Uterus (tissue), 4 donors: ENCODE results near the gene RBM25. TPM values are rescaled to one million over a fixed set of nuclear protein-coding genes. Genes with fewer than 3 reads are reported as not detected.
"Not testable (repeated sequence)": the region's sequence is repeated elsewhere in the genome, so short reads cannot be mapped to it uniquely, and the experiment has no call there.

Experiments used
- DNase-seq, 2 donors: peaks; one replicate each; pipeline ENCODE4 v3.0.0-alpha.2; 2019 to 2020
- H3K27ac ChIP-seq, 2 donors: fragments of 200-600 bp; sonication (generic); 1 replicate in 1 of 2; 2 replicates in 1 of 2; pipeline ENCODE4 v1.5.1; 2016 to 2018
- H3K27me3 ChIP-seq, 2 donors: fragments of 200-600 bp; sonication (generic); one replicate each; pipeline ENCODE4 v1.5.1; 2018 to 2019; ENCODE audit warnings: control low read depth in 1 of 2
- H3K36me3 ChIP-seq, 2 donors: fragments of 200-600 bp; sonication (generic); one replicate each; pipeline ENCODE4 v1.5.1; 2019; ENCODE audit warnings: control low read depth in 1 of 2
- H3K4me1 ChIP-seq, 2 donors: fragments of 200-600 bp; sonication (generic); one replicate each; pipeline ENCODE4 v1.5.1; 2018 to 2019; ENCODE audit warnings: control low read depth in 1 of 2
- H3K4me3 ChIP-seq, 2 donors: fragments of 200-600 bp; sonication (generic); 1 replicate in 1 of 2; 2 replicates in 1 of 2; pipeline ENCODE4 v1.5.1; 2018 to 2019; ENCODE audit warnings: mild to moderate bottlenecking in 1 of 2
- H3K9me3 ChIP-seq, 2 donors: fragments of 200-600 bp; sonication (generic); one replicate each; pipeline ENCODE4 v1.5.1; 2019; ENCODE audit warnings: control low read depth in 1 of 2
- CTCF ChIP-seq, 4 experiments: fragments of 200-600 bp in 2 of 4; fragments of 450-650 bp in 2 of 4; sonication (generic) in 2 of 4; IDR thresholded peaks; one replicate each; pipeline ENCODE4 v1.5.1; 2016 to 2019; ENCODE audit warnings: antibody characterized with exemption in 4 of 4, mild to moderate bottlenecking in 2 of 4, moderate library complexity in 1 of 4
- POLR2A ChIP-seq, 2 donors: fragments of 450-650 bp; IDR thresholded peaks; one replicate each; pipeline ENCODE4 v1.6.1; 2016; ENCODE audit warnings: antibody characterized with exemption in 2 of 2, mild to moderate bottlenecking in 1 of 2, moderate library complexity in 1 of 2
- intact Hi-C: fragments of 100-400 bp; cut with DNase I; formaldehyde crosslinking; loops from one replicate; pipeline ENCODE4 v1.15.1; 2023; ENCODE audit warnings: low total_unique reads
- total RNA-seq, 4 donors: library from RNA; depleted of rRNA in 3 of 4; stranded (reverse); fragments of >200 nt in 3 of 4; gene quantifications; one replicate each; pipeline versions ENCODE4 v1.1.0 to v1.2.4, GENCODE V29; 2014 to 2023
- donor health status: DM: yes; HTN: yes; CAD: no.

RBM25 gene
- total RNA-seq: 10 to 100 TPM; 26.2 to 96.1 (median 61.4) TPM

GRCh38 chr14:73058224-73058921 is at the start of gene RBM25:
Gene RBM25, plus strand, starts transcription at chr14:73058534. Its CDS starts 13,108 bp downstream, at chr14:73071642.
- H3K9me3 ChIP-seq: no peaks in the 10 kb centered on the region

GRCh38 chr14:73011189-73011588 is 47.1 kb upstream of the RBM25 start:
- intact Hi-C loops, H3K4me3 ChIP-seq, H3K4me1 ChIP-seq, H3K36me3 ChIP-seq, DNase-seq, H3K27me3 ChIP-seq, H3K9me3 ChIP-seq, H3K27ac ChIP-seq: not testable (repeated sequence)

More at GRCh38 chr14:73058224-73058921, at the start of gene RBM25:
- peak; percentile 95 to 97 for DNase-seq
- peak within 1 kb of the TSS; percentile 85 to 97 for H3K4me3 ChIP-seq
- H3K36me3 ChIP-seq: no peaks in the 10 kb centered on the region
- peak within 1 kb of the TSS; percentile 91 to 98 for H3K27ac ChIP-seq
- peaks cover 0 to 4% of the 10 kb centered on the region in 2 donors for H3K4me1 ChIP-seq
- peak in 2 of 4 experiments; percentile 8 to 10 for TF ChIP-seq CTCF (IDR thresholded peaks at IDR 0.05)
- TF ChIP-seq POLR2A (IDR thresholded peaks at IDR 0.05): peak; percentile 89 to 95
- intact Hi-C loops: no loop called here
- H3K27me3 ChIP-seq: no peaks in the 10 kb centered on the region

GRCh38 chr14:73014105-73014504 is 44.2 kb upstream of the RBM25 start:
- intact Hi-C loops: no loop called here
- no peak overlapping the region for H3K4me3 ChIP-seq
- H3K4me1 ChIP-seq: no peaks in the 10 kb centered on the region
- H3K36me3 ChIP-seq: no peaks in the 10 kb centered on the region
- H3K27me3 ChIP-seq: no peaks in the 10 kb centered on the region
- TF ChIP-seq POLR2A (IDR thresholded peaks at IDR 0.05) (no peak), CTCF (IDR thresholded peaks at IDR 0.05) (no peak)
- H3K27ac ChIP-seq: no peak overlapping the region
- no peaks in the 10 kb centered on the region for H3K9me3 ChIP-seq
- no peak for DNase-seq

- H3K27ac ChIP-seq, H3K4me3 ChIP-seq, DNase-seq, H3K4me1 ChIP-seq, intact Hi-C loops, H3K9me3 ChIP-seq, H3K36me3 ChIP-seq, H3K27me3 ChIP-seq: not testable (repeated sequence)
These were observed 42.8 kb upstream of the RBM25 start for GRCh38 chr14:73015552-73015951.

- H3K27me3 ChIP-seq, H3K27ac ChIP-seq, H3K4me1 ChIP-seq, H3K4me3 ChIP-seq, DNase-seq, H3K36me3 ChIP-seq, intact Hi-C loops, H3K9me3 ChIP-seq: not testable (repeated sequence)
These were observed 42.3 kb upstream of the RBM25 start for GRCh38 chr14:73016011-73016410.

GRCh38 chr14:73022051-73022450 is 36.3 kb upstream of the RBM25 start:
- peaks cover 0 to 6% of the 10 kb centered on the region in 2 donors for H3K4me1 ChIP-seq
- intact Hi-C loops: no loop called here
- H3K27me3 ChIP-seq: no peaks in the 10 kb centered on the region
- H3K4me3 ChIP-seq: no peak overlapping the region
- H3K9me3 ChIP-seq: no peaks in the 10 kb centered on the region
- no peak for DNase-seq
- H3K27ac ChIP-seq: no peak overlapping the region
- TF ChIP-seq POLR2A (IDR thresholded peaks at IDR 0.05) (no peak), CTCF (IDR thresholded peaks at IDR 0.05) (no peak)
- H3K36me3 ChIP-seq: no peaks in the 10 kb centered on the region
